NCI-H524 (cell line): ENCODE measurements around the gene BLVRB.

Source experiments
- DNase-seq, 2 experiments: peaks; one replicate each; lab custom pipeline; 2025; lab: John Stamatoyannopoulos, UW

The BLVRB gene

GRCh38 chr19:40403262-40403984 is 62.1 kb downstream of the BLVRB start:
- DNase-seq: peak; percentile 63 to 73

GRCh38 chr19:40400559-40400958 is 65.0 kb downstream of the BLVRB start:
- DNase-seq: no peak

GRCh38 chr19:40398417-40399131 is 67.0 kb downstream of the BLVRB start:
- peak; percentile 56 to 83 for DNase-seq
